Gastroesophageal sphincter (tissue), 4 donors: ENCODE data around the gene FAM111B. TPM values are rescaled to one million over a fixed set of nuclear protein-coding genes. Genes with fewer than 3 reads are reported as not detected.

Experiments used
- ATAC-seq: fragments of 150-250 bp; one replicate; pipeline ENCODE4 v1.9.1; 2016; ENCODE audit warnings: mild to moderate bottlenecking, moderate library complexity
- H3K27ac ChIP-seq, 4 donors: fragments of 200-600 bp; sonication (generic) in 3 of 4; 1 replicate in 3 of 4; 2 replicates in 1 of 4; pipeline ENCODE4 v1.5.1; 2016 to 2019
- H3K27me3 ChIP-seq: fragments of 200-600 bp; sonication (generic); one replicate; pipeline ENCODE4 v1.5.1; 2019
- H3K36me3 ChIP-seq, 2 donors: fragments of 200-600 bp; sonication (generic); one replicate each; pipeline ENCODE4 v1.5.1; 2019; ENCODE audit warnings: control low read depth in 1 of 2
- H3K4me1 ChIP-seq, 3 donors: fragments of 200-600 bp; sonication (generic); 1 replicate in 2 of 3; 2 replicates in 1 of 3; pipeline ENCODE4 v1.5.1; 2016 to 2019; ENCODE audit warnings: control low read depth in 2 of 3
- H3K4me3 ChIP-seq, 2 donors: fragments of 200-600 bp; sonication (generic); one replicate each; pipeline ENCODE4 v1.5.1; 2019; ENCODE audit warnings: mild to moderate bottlenecking in 1 of 2, moderate library complexity in 1 of 2
- H3K9me3 ChIP-seq, 3 donors: fragments of 200-600 bp; sonication (generic); one replicate each; pipeline ENCODE4 v1.5.1; 2017 to 2019; ENCODE audit warnings: control low read depth in 2 of 3
- CTCF ChIP-seq, 4 experiments: fragments of 200-600 bp in 2 of 4; fragments of 450-650 bp in 2 of 4; sonication (generic) in 1 of 4; IDR thresholded peaks; one replicate each; pipeline ENCODE4 v1.5.1; 2017 to 2019; ENCODE audit warnings: antibody characterized with exemption in 4 of 4, mild to moderate bottlenecking in 2 of 4, moderate library complexity in 2 of 4
- EP300 ChIP-seq: sonication (generic); formaldehyde crosslinking; IDR thresholded peaks from one replicate; pipeline ENCODE4 v1.6.1; 2017; ENCODE audit warnings: antibody characterized with exemption, mild to moderate bottlenecking
- POLR2A ChIP-seq, 2 donors: fragments of 450-650 bp; IDR thresholded peaks; one replicate each; pipeline ENCODE4 v1.6.1; 2017; ENCODE audit warnings: antibody characterized with exemption in 2 of 2, mild to moderate bottlenecking in 2 of 2, moderate library complexity in 1 of 2
- POLR2AphosphoS5 ChIP-seq: sonication (generic); formaldehyde crosslinking; IDR thresholded peaks from one replicate; pipeline ENCODE4 v1.6.1; 2017; ENCODE audit warnings: antibody characterized with exemption
- WGBS, 2 donors: methylation state at CpG; one replicate each; pipeline ENCODE4 v1.1.5; 2018; ENCODE audit warnings: low coverage in 1 of 2; 5-methylcytosine and 5-hydroxymethylcytosine counted together
- total RNA-seq, 4 donors: library from RNA; depleted of rRNA; stranded (reverse); fragments of >200 nt; gene quantifications; one replicate each; pipeline ENCODE4 v1.1.0, GENCODE V29; 2016

FAM111B gene
- total RNA-seq, 4 donors from 2014 or later: 0.13 to 1.4 TPM; not detected in 2

DNA sequence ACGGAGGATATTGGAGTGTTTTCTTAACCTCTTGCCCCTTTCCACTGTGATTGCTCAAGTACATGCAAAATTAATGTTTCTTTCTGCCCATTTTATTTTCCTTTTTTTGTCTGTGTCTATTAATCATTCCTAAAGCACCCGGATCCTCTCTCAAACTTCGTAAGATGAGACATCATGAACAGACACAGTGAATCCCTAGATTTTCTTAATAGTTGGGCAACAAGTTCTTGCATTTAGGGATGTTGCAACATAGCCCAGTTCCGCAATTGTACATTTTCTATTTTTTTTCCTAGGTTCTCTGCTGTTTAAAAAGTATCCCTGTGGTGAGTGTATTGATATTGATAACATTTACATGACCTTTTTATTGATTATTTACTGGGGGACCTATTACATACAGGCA lies 38.5 kb downstream of the FAM111B start:
- H3K9me3 ChIP-seq: no peaks in the 10 kb centered on the region
- 41 to 54% methylated on average over 4 of the region's 4 CpGs for WGBS, 2 donors
- peak overlapping the region in 3 of 4 donors; percentile 88 to 93 (median 90) for H3K27ac ChIP-seq
- peaks cover 0 to 32% (median 4%) of the 10 kb centered on the region in 3 donors for H3K4me1 ChIP-seq
- TF ChIP-seq CTCF (IDR thresholded peaks at IDR 0.05) (no peak), POLR2A (IDR thresholded peaks at IDR 0.05) (no peak), POLR2AphosphoS5 (peak; percentile 23), EP300 (no peak)
- H3K4me3 ChIP-seq: no peak overlapping the region
- peaks cover 0 to 7% of the 10 kb centered on the region in 2 donors for H3K36me3 ChIP-seq
- no peaks in the 10 kb centered on the region for H3K27me3 ChIP-seq
- ATAC-seq: peak; percentile 57

DNA sequence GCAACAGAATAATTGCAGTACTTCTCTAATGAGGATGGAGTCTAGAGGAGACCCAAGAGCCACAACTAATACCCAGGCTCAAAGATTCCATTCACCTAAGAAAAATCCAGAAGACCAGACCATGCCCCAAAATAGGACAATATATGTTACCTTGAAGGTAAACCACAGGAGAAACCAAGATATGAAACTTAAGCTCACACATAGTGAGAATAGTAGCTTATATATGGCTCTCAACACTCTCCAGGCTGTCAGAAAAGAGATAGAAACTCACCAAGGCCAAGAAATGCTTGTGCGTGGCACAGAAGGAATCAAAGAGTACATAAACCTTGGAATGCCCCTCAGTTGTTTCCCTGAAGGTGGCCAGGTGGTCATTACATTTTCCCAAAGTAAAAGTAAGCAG lies 44.7 kb downstream of the FAM111B start:
- Histone ChIP-seq H3K27me3 (no peaks in the 10 kb centered on the region), H3K4me1 (no peaks in the 10 kb centered on the region), H3K9me3 (no peaks in the 10 kb centered on the region), H3K4me3 (no peak overlapping the region), H3K36me3 (peaks cover 0 to 25% of the 10 kb centered on the region in 2 donors), H3K27ac (no peak overlapping the region)
- TF ChIP-seq EP300 (no peak), POLR2A (IDR thresholded peaks at IDR 0.05) (no peak), POLR2AphosphoS5 (no peak)
- 100% methylated on average over 1 of the region's 1 CpG for WGBS, 2 donors
- ATAC-seq: no peak

DNA sequence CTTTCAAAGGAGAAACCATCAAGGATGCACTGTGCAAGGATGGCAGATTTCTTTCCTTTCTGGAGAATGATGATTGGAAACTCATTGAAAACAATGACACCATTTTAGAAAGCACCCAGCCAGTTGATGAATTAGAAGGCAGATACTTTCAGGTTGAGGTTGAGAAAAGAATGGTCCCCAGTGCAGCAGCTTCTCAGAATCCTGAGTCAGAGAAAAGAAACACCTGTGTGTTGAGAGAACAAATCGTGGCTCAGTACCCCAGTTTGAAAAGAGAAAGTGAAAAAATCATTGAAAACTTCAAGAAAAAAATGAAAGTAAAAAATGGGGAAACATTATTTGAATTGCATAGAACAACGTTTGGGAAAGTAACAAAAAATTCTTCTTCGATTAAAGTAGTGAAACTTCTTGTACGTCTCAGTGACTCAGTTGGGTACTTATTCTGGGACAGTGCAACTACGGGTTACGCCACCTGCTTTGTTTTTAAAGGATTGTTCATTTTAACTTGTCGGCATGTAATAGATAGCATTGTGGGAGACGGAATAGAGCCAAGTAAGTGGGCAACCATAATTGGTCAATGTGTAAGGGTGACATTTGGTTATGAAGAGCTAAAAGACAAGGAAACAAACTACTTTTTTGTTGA lies 45.4 kb downstream of the FAM111B start:
- TF ChIP-seq CTCF (IDR thresholded peaks at IDR 0.05) (no peak), EP300 (no peak), POLR2A (IDR thresholded peaks at IDR 0.05) (no peak), POLR2AphosphoS5 (no peak)
- Histone ChIP-seq H3K4me3 (no peak overlapping the region), H3K4me1 (no peaks in the 10 kb centered on the region), H3K27ac (no peak overlapping the region), H3K27me3 (no peaks in the 10 kb centered on the region), H3K9me3 (no peaks in the 10 kb centered on the region), H3K36me3 (peaks cover 0 to 25% of the 10 kb centered on the region in 2 donors)
- no peak for ATAC-seq
- 84 to 86% methylated on average over 8 of the region's 8 CpGs for WGBS, 2 donors

GRCh38 chr11:59154610-59155009 lies 47.6 kb downstream of the FAM111B start:
- Histone ChIP-seq H3K9me3 (no peaks in the 10 kb centered on the region), H3K27me3 (no peaks in the 10 kb centered on the region), H3K27ac (no peak overlapping the region), H3K4me1 (peaks cover 0 to 7% (median 0%) of the 10 kb centered on the region in 3 donors), H3K4me3 (no peak overlapping the region), H3K36me3 (peaks cover 0 to 17% of the 10 kb centered on the region in 2 donors)
- ATAC-seq: no peak
- WGBS, 2 donors: 64 to 81% methylated on average over 3 to 4 of the region's 5 CpGs
- no peak for TF ChIP-seq CTCF (IDR thresholded peaks at IDR 0.05)
- no peak for TF ChIP-seq POLR2AphosphoS5
- TF ChIP-seq POLR2A (IDR thresholded peaks at IDR 0.05): no peak

DNA sequence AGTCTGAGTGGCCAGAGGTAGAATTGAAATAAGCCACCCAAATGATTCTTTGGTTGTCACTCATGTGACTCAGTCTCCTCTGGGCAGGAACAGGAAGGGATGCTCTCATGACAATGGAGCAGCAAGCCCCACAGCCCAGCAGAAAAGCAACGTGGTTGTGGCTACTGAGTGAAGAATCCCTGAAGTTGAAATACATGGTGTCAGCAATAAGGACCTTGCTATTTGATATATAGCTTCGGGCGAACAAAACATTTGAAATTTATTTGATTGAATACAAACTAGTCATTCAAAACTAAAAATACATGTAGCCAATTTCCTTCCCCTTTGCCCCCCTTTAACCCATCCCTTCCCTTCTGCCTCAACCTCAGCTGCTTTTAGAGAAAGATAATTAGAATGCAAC lies 50.4 kb downstream of the FAM111B start:
- Histone ChIP-seq H3K27ac (no peak overlapping the region), H3K27me3 (peaks cover 15% of the 10 kb centered on the region), H3K36me3 (peaks cover 0 to 6% of the 10 kb centered on the region in 2 donors), H3K9me3 (no peaks in the 10 kb centered on the region), H3K4me3 (no peak overlapping the region), H3K4me1 (peaks cover 0 to 7% (median 0%) of the 10 kb centered on the region in 3 donors)
- no peak for TF ChIP-seq POLR2AphosphoS5
- TF ChIP-seq CTCF (IDR thresholded peaks at IDR 0.05): no peak
- no peak for TF ChIP-seq POLR2A (IDR thresholded peaks at IDR 0.05)
- no peak for TF ChIP-seq EP300
- ATAC-seq: no peak
- WGBS, 2 donors: 50 to 56% methylated on average over 3 of the region's 3 CpGs
